NOMO-1 treated with dmso at 0.1 percent for 144 hours (cell line): ENCODE results near the gene NTPCR.
"Not testable (repeated sequence)": the region's sequence is repeated elsewhere in the genome, so short reads cannot be mapped to it uniquely, and the experiment has no call there.

Experiments
- DNase-seq: peaks from one replicate; lab custom pipeline; 2025; ENCODE audit not compliant: unreplicated experiment; lab: John Stamatoyannopoulos, UW

Gene NTPCR

DNA sequence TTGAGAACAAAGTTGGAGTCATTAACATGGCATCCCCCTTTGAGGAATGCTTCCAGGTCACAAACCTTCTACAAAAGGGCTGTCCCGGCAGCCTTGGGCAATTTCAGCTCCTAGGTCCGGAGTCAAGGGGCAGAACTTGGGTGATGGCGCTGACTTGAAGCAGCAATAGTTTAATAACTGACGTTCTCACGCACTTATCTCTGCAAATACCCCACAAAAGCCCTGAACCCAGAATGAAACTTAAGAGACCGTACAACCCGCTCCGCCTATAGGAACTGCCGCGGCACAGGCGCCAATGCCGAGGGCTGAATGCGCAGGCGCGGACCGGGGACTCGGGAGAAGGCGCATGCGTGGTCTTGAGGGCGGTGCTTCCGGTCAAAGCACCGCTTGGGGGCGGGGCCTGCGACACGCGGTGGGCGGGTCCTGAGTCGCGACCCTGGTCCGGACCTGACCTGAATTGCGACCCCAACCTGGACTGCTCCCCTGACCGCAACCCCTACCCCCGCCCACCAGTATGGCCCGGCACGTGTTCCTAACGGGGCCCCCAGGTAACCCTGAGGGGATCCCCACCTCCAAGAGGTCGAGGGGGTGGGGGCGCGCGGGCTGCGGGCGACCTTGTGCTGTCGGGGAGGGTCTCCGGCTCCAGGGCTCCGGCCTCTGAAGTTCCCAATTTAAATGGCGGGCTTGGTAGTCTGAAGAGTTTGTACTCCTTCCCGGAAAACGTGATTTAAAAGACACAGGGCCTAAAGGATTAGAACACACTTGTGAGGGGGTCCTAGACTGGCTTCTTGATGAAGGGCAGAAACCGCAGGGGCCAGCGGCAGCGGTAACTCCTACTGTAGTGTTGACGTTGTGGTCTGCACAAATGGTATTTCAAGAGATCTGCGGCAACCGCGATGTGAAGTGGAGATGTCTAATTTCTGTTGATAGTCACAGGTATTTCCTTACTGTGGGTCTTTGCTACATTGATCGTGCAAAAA, at the start of gene NTPCR:
Gene NTPCR, plus strand, starts transcription at position 415 of the 980 bp plus-strand sequence. Its CDS starts 100 bp downstream, at position 515.
- peak; percentile 88 for DNase-seq

DNA sequence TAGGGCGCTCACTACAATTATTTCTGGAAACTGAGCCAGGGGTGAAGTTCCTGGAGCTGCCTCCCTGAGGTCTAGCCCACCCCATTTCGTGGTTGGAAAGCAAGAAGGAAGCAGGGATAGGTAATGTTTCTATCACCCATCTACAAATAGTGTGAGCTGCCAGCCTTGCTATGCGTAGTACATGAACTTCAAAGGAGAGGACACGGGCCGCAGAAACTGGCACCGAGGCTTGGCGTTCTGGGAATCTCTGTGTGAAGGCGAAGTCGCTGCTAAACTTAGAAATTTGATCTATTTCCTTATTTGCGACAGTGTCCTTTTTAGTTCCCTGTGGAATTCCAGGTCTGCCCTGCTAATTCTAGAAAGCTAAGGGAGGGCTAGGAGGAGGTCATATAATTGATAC, 49.6 kb upstream of the NTPCR start:
- DNase-seq: no peak

DNA sequence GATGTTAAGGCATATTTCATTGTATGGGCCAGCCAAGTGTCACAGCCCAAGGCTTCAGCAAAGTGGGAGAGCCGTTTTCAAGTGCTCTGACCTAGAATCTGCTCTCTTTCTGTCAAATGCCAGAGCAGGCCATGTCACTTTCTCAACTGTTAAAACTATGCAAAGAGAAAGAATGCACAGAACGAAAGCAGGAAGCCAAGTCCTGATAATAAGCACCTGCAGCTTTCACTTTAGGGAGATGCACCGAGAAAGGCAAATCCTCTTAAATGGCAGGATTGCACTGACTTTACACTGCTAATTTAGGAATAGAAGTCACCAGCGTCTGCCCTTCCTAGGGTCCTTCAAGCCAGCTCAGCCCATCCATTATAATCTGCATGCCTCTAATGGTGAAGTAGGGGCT, 49.2 kb upstream of the NTPCR start:
- no peak for DNase-seq

DNA sequence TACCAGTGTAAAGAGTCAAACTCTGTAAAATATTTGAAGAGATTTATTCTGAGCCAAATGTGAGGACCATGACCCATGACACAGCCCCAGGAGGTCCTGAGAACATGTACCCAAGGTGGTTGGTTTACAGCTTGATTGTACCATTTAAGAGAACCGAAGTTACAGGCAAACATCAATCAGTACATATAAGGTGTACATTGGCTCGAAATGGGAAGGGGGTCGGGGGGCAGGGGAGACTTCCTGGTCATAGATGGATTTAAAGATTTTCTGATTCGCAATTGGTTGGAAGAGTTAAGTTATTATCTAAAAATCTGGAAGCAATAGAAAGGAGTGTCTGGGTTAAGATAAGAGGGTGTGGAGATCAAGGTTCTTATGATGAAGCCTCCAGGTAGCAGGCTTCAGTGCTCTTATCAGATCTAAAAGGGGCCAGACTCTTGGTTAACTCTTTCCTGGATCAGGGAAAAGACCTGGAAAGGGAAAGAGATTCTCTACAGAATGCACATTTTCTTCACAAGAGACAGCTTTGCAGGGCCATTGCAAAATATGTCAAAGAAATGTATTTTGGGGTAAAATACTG, 47.5 kb upstream of the NTPCR start:
- no peak for DNase-seq

DNA sequence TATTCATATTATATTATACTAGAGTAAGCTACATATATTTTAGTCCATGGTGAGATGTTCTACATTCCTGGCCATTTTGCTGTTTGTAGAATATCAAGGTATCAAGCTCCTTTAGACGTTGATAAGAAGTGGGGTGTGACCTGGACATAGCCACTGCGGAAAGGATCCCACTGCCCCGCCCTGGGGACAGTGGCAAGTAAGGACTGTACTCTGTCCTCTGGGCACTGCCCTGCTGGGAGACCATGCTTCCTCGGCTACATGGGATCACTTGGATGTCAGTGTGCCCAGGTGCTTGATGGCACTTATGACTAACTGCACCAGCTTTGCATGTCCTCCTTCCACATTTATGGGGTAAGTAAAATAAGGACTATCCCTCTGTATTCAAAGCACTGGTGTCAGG, 46.3 kb upstream of the NTPCR start:
- DNase-seq: no peak

- no peak for DNase-seq
Observed at GRCh38 chr1:232904566-232904965, 45.8 kb upstream of the NTPCR start.

GRCh38 chr1:232905331-232906034, 44.9 kb upstream of the NTPCR start:
- DNase-seq: no peak

GRCh38 chr1:232906441-232906840, 44.0 kb upstream of the NTPCR start:
- DNase-seq: no peak

GRCh38 chr1:232908831-232909230, 41.6 kb upstream of the NTPCR start:
- DNase-seq: no peak

GRCh38 chr1:232909752-232910151, 40.7 kb upstream of the NTPCR start:
- DNase-seq: no peak

- no peak for DNase-seq
Observed at GRCh38 chr1:232911027-232911599, 39.3 kb upstream of the NTPCR start.

DNA sequence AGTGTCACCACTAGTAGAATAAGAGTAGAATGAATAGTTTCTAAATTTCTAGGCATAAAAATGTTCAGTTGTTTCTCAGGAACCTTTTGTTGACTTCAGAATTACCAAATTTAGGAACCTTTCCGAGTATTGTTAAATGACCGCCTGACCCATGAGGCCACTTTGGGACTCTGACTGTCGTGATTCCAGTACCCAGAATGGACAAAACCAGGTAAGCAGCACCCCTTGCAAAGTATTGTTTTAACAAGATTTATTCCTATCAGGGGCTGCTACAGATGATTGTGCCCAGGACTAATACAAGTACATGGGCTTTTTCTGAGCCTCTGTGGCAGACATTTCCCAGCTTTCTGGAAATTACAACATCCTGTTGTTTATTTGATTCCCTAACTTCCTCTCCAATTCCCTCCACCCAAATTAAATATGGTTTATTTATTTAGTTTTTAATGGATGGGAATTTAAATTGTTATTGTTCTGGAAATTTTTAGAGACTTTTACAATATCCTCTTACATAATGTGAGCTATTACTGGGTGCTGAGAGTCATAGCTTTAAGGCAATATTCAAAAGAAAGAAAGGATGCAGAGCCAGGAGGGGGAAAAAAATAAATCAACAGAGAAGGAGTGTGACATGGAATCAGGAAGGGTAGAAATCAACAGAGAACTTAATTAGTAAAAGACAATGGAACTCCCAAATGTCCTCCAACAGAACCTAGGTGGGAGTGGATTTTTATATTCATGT, 37.4 kb upstream of the NTPCR start:
- DNase-seq: no peak

DNA sequence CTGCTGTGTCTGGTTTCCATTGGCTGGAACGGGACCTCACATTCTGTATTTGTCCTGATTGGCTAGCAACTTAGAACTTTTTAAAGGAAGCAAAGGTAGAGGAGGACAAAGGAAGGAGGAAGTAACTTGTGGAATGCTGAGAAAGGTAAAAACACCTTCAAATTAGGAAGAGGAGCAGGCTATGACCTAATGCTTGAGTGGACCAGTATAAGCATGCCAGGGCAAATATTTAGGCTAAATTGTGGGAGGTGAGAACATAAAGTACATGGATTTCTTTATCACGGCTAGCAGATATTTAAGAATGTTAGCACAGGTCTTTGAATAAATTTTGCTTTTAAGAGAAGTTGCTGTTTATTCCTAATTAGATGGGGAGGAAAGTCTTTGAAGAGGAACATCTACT, 36.1 kb upstream of the NTPCR start:
- not testable (repeated sequence) for DNase-seq

DNA sequence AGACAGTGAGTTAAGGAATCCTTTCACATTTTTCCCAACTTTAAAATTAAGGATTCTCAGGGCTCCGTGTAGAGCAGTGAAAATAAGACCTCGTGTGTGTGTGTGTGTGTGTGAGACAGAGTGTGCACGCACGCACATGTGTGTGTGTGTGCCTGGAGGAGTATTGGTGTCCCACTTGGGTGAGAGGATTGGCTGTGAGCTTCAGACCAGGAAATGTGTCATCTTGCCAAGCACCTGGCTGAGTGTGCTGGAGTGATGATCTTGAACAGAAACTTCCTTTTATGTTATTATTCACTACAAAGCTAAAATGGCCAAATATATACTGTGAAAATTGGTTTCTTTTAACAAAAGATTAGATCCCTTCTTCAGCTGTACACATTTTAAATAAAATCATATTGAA, 35.2 kb upstream of the NTPCR start:
- no peak for DNase-seq

GRCh38 chr1:232917053-232917452, 33.4 kb upstream of the NTPCR start:
- DNase-seq: no peak

GRCh38 chr1:232921381-232921780, 29.0 kb upstream of the NTPCR start:
- no peak for DNase-seq

GRCh38 chr1:232922485-232922884, 27.9 kb upstream of the NTPCR start:
- DNase-seq: no peak

GRCh38 chr1:232923739-232924386, 26.5 kb upstream of the NTPCR start:
- no peak for DNase-seq

DNA sequence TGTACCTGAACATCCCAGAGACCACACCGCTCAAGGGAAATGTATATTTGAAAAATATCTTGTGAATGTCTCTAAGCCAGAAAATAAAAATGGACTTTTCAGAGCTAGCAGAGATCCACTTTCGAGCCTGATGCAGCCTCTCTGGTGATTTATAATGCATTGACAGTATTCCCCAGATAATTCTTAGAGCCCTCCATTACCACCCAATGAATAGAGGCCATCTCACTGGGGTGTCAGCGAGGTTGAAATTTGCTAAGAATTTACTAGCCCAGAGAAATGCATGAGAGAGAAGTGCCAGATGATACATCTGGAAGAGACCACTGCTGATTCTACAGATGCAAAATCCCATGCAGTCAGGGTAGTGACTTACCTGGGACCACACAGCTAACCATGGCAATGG, 25.5 kb upstream of the NTPCR start:
- DNase-seq: no peak
